HFFc6 (cell line): ENCODE measurements around the gene TESK2. TPM values are rescaled to one million over a fixed set of nuclear protein-coding genes. Genes with fewer than 3 reads are reported as not detected.

Experiments
- DNase-seq: peaks from one replicate; pipeline ENCODE4 v3.0.0-alpha.2; 2018
- H3K27ac Mint-ChIP-seq: 2 replicates; pipeline ENCODE4 v1.8.0; 2020; ENCODE audit warnings: mild to moderate bottlenecking, mixed read lengths
- H3K27me3 Mint-ChIP-seq: 2 replicates; pipeline ENCODE4 v1.8.0; 2021; ENCODE audit warnings: mild to moderate bottlenecking, moderate library complexity, mixed read lengths; ENCODE audit not compliant: insufficient read depth
- H3K36me3 Mint-ChIP-seq: 2 replicates; pipeline ENCODE4 v1.8.0; 2021; ENCODE audit warnings: low read depth, mixed read lengths
- H3K4me1 Mint-ChIP-seq: 2 replicates; pipeline ENCODE4 v1.8.0; 2020; ENCODE audit warnings: low read depth, mixed read lengths
- H3K4me3 Mint-ChIP-seq: 2 replicates; pipeline ENCODE4 v1.8.0; 2020; ENCODE audit warnings: mild to moderate bottlenecking, moderate library complexity, mixed read lengths
- H3K9me3 Mint-ChIP-seq: 2 replicates; pipeline ENCODE4 v1.8.0; 2020; ENCODE audit warnings: mild to moderate bottlenecking, mixed read lengths
- total RNA-seq, 6 experiments: library from RNA; stranded (reverse); fragmentation: NEBNext Ultra II Directional; extraction: Animal tissue kit (Norgen Biotek cat#: 25700); gene quantifications; 2 replicates in 1 of 6; 3 replicates in 5 of 6; pipeline ENCODE4 v1.2.3, GENCODE V29; 2021
- TF ChIP-seq, protein P1 (sequence below): fragments of 200-600 bp; sonication (generic); IDR thresholded peaks from 2 replicates; pipeline ENCODE4 v1.5.0; 2021; ENCODE audit warnings: antibody characterized with exemption, mild to moderate bottlenecking

Gene TESK2
- total RNA-seq, 6 experiments from 2014 or later, result 0.54 to 1.4 (median 0.82) TPM

DNA sequence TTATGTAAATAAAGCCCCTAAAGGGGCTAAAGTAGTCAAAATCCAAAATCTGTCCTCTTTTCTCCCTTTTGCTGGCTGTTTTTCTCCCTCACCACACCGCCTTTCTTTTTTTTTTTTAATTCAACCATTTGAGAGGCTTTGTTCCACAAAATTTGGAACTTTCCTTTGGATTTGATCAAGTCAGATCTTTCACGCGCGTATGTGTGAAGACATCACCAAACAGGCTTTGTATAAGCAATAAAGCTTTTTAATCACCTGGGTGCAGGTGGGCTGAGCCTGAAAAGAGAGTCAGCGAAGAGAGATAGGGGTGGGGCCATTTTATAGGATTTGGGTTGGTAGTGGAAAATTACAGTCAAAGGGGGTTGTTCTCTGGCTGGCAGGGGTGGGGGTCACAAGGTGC is 169.5 kb downstream of the TESK2 start:
- Mint-ChIP-seq H3K36me3 (no peaks in the 10 kb centered on the region), H3K27me3 (0 out of 2 replicates have a peak, but pooled peaks cover under 1% of the 10 kb centered on the region), H3K9me3 (no peaks in the 10 kb centered on the region), H3K4me1 (0 out of 2 replicates have a peak, but pooled peaks cover 4% of the 10 kb centered on the region), H3K4me3 (no peak overlapping the region; the same call in 1 of the 2 replicates), H3K27ac (no peak overlapping the region)
- no peak for DNase-seq
- TF ChIP-seq, protein P1, sequence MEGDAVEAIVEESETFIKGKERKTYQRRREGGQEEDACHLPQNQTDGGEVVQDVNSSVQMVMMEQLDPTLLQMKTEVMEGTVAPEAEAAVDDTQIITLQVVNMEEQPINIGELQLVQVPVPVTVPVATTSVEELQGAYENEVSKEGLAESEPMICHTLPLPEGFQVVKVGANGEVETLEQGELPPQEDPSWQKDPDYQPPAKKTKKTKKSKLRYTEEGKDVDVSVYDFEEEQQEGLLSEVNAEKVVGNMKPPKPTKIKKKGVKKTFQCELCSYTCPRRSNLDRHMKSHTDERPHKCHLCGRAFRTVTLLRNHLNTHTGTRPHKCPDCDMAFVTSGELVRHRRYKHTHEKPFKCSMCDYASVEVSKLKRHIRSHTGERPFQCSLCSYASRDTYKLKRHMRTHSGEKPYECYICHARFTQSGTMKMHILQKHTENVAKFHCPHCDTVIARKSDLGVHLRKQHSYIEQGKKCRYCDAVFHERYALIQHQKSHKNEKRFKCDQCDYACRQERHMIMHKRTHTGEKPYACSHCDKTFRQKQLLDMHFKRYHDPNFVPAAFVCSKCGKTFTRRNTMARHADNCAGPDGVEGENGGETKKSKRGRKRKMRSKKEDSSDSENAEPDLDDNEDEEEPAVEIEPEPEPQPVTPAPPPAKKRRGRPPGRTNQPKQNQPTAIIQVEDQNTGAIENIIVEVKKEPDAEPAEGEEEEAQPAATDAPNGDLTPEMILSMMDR, result no peak

DNA sequence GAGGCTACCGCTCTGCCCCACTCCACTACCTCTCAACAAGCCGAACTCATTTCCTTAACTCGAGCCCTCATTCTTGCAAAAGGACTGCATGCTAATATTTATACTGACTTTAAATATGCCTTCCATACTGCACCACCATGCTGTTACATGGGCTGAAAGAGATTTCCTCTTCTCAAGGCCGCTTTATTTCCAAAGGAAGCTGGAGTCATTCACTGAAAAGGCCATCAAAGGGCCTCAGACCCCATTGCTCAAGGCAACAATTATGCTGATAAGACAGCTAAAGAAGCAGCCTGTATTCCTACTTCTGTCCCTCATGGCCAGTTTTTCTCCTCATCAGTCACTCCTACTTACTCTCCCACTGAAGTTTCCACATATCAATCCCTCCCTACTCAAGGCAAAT is 171.2 kb downstream of the TESK2 start:
- Mint-ChIP-seq H3K27ac (no peak overlapping the region), H3K9me3 (no peaks in the 10 kb centered on the region; the same call in 1 of the 2 replicates), H3K4me3 (no peak overlapping the region), H3K36me3 (no peaks in the 10 kb centered on the region; the same call in 1 of the 2 replicates), H3K27me3 (no peaks in the 10 kb centered on the region; the same call in none of the 2 replicates), H3K4me1 (0 out of 2 replicates have a peak, but pooled peaks cover 4% of the 10 kb centered on the region)
- TF ChIP-seq, protein P1, result no peak
- no peak for DNase-seq

DNA sequence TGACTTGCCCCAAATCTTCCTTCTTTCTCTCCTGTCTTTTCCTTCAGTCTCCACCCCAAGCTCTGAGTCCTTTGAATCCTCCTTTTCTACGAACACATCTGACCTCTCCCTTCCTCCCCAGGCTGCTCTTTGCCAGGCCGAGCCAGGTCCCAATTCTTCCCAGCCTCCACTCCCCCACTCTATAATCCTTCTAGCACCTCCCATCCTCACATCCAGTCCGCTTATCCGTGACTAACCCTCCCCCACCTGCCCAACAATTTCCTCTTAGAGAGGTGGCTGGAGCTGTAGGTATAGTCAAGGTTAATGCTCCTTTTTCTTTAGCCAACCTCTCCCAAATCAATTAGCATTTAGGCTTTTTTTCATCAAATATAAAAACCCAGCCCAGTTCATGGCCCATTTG is 173.8 kb downstream of the TESK2 start:
- Mint-ChIP-seq H3K36me3 (no peaks in the 10 kb centered on the region; the same call in 1 of the 2 replicates), H3K4me3 (no peak overlapping the region), H3K9me3 (no peaks in the 10 kb centered on the region; the same call in 1 of the 2 replicates), H3K27me3 (no peaks in the 10 kb centered on the region; the same call in none of the 2 replicates), H3K27ac (no peak overlapping the region), H3K4me1 (no peaks in the 10 kb centered on the region)
- DNase-seq, result no peak
- TF ChIP-seq, protein P1, result no peak

DNA sequence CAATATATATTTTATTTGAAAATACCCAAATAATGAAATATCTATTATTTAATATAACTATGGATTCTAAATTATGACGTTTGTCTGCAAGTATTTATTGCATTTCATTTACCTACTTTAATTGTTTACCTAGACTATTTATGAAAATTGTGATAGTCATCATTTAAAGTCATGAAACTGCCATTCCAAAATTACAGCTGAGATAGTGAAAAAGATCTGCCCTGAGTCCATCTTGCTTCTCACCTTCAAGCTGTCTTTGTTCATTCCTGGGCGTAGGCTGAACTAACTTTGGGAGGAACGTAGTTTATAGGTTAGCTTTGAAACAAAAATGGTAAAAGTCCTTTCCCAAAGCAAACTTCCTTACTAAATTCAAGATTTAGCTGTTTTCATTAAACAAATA is 176.7 kb downstream of the TESK2 start:
- TF ChIP-seq, protein P1, result no peak
- Mint-ChIP-seq H3K4me1 (no peaks in the 10 kb centered on the region), H3K27ac (no peak overlapping the region), H3K27me3 (peaks cover 4% of the 10 kb centered on the region), H3K9me3 (no peaks in the 10 kb centered on the region; the same call in 1 of the 2 replicates), H3K4me3 (no peak overlapping the region), H3K36me3 (no peaks in the 10 kb centered on the region; the same call in 1 of the 2 replicates)
- DNase-seq, result no peak

DNA sequence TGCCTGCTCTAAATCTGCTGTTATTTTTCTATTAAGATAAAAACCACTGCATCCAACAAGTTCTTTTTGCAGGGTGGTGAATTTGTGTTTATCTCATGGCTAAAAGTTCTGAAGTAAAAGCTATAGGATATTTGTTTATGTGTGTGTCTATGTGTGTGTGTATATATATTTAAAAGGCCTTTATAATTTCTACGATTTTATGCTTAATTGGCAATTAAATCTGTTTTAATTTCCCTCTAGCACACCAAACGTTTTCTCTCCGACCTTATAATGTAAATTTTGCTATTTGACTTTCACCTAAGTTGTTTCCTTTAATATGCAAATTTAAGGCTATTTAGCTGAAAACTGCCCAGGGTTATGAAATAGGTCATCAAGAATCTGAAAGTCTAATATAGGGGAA is 184.1 kb downstream of the TESK2 start:
- Mint-ChIP-seq H3K36me3 (no peaks in the 10 kb centered on the region), H3K27me3 (peaks cover 4% of the 10 kb centered on the region; the same call in 1 of the 2 replicates), H3K4me3 (no peak overlapping the region), H3K27ac (peak overlapping the region; percentile 44; the same call in 1 of the 2 replicates), H3K4me1 (peaks cover 28% of the 10 kb centered on the region), H3K9me3 (no peaks in the 10 kb centered on the region)
- DNase-seq, result no peak
- TF ChIP-seq, protein P1, result no peak
